Effector memory CD4-positive, alpha-beta T cell (primary cell): ENCODE results near the gene C5orf63.
"Not testable (repeated sequence)": the region's sequence is repeated elsewhere in the genome, so short reads cannot be mapped to it uniquely, and the experiment has no call there.

ENCODE experiments used
- DNase-seq, 3 donors: peaks; one replicate each; pipeline ENCODE4 v3.0.0-alpha.2; 2020
- H3K27ac ChIP-seq: 2 replicates; pipeline ENCODE4 v1.7.0; 2013; ENCODE audit warnings: mild to moderate bottlenecking, low read length, moderate library complexity; ENCODE audit not compliant: insufficient read depth, poor library complexity, severe bottlenecking
- H3K27me3 ChIP-seq: replicated peaks from 2 replicates; pipeline ENCODE4 v1.7.0; 2013; ENCODE audit warnings: mild to moderate bottlenecking, low read length; ENCODE audit not compliant: insufficient read depth, control insufficient read depth, poor library complexity, severe bottlenecking
- H3K36me3 ChIP-seq: 2 replicates; pipeline ENCODE4 v1.7.0; 2013; ENCODE audit warnings: mild to moderate bottlenecking, low read length, moderate library complexity; ENCODE audit not compliant: control insufficient read depth, insufficient read depth
- H3K4me1 ChIP-seq: 2 replicates; pipeline ENCODE4 v1.7.0; 2013; ENCODE audit warnings: low read length, mild to moderate bottlenecking; ENCODE audit not compliant: control insufficient read depth, insufficient read depth, poor library complexity, severe bottlenecking
- H3K4me3 ChIP-seq: 2 replicates; pipeline ENCODE4 v1.7.0; 2013; ENCODE audit warnings: low read length, low read depth, mild to moderate bottlenecking; ENCODE audit not compliant: insufficient read depth, poor library complexity, severe bottlenecking
- H3K9me3 ChIP-seq: 2 replicates; pipeline ENCODE4 v1.7.0; 2013; ENCODE audit warnings: mild to moderate bottlenecking, low read length, moderate library complexity; ENCODE audit not compliant: control insufficient read depth

Gene C5orf63

DNA sequence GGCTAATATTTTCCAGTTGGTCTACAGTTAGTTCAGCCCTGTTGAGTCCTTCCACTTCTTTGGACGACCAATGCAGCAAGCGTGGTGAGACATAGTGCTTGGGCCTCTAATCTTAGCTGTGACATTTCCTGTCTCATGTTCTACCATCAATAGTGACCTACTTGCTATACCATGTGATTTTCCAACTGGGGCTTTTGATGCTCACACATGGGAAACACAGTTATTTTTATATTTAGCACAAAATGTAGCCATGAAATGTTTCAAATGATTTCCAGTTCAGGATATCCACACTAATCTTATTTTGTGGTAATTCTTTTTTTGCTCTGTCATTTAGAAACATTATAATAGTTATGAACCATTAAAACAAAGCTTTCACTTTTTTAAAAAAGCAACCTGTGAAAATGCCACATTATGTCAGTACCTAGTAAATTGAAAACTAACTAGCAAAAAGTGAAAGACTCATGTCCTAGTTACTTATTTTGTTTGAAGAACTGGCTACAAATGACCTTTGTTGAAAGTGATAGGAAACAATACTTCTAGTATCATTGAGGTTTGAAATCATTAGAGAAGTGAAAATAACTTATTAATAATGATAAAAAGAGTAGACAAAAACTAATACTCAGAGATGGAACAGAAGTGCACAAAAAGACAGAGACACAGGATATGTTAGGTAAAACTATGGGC is 61.2 kb downstream of the C5orf63 start:
- H3K36me3 ChIP-seq: no peaks in the 10 kb centered on the region
- H3K4me3 ChIP-seq: no peak overlapping the region
- no peaks in the 10 kb centered on the region for H3K4me1 ChIP-seq
- DNase-seq: no peak
- no peaks in the 10 kb centered on the region for H3K9me3 ChIP-seq
- no peak overlapping the region for H3K27ac ChIP-seq
- no peaks in the 10 kb centered on the region for H3K27me3 ChIP-seq

GRCh38 chr5:127011153-127011552 is 62.1 kb downstream of the C5orf63 start:
- no peaks in the 10 kb centered on the region for H3K4me1 ChIP-seq
- H3K36me3 ChIP-seq: no peaks in the 10 kb centered on the region
- no peak overlapping the region for H3K27ac ChIP-seq
- H3K9me3 ChIP-seq: no peaks in the 10 kb centered on the region
- H3K27me3 ChIP-seq: no peaks in the 10 kb centered on the region
- DNase-seq: no peak
- no peak overlapping the region for H3K4me3 ChIP-seq

DNA sequence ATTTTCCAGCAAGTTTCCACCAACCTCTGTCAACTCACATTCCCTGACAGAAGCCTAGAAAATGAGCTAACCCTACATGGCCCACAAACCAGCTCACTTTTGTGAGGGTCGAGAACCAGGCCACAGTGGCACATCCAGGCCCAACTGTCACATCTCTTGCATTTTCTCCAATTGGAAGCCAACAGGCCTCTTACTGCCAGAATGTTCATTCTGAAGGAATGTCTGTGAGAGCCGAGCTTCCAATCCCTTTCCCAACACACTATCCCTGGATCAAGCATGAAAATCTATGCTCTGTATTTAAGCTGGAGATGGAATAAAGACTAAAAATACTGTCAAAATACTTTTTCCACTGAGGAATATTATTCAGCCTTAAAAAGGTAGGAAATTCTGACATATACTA is 62.9 kb downstream of the C5orf63 start:
- no peak for DNase-seq
- Histone ChIP-seq H3K27ac (no peak overlapping the region), H3K4me3 (no peak overlapping the region), H3K9me3 (no peaks in the 10 kb centered on the region), H3K27me3 (no peaks in the 10 kb centered on the region), H3K4me1 (no peaks in the 10 kb centered on the region), H3K36me3 (no peaks in the 10 kb centered on the region)

- Histone ChIP-seq H3K27me3 (no peaks in the 10 kb centered on the region), H3K9me3 (no peaks in the 10 kb centered on the region), H3K27ac (no peak overlapping the region), H3K4me3 (no peak overlapping the region), H3K4me1 (no peaks in the 10 kb centered on the region), H3K36me3 (no peaks in the 10 kb centered on the region)
- DNase-seq: no peak
These were observed 63.5 kb downstream of the C5orf63 start for GRCh38 chr5:127009784-127010183.

GRCh38 chr5:127008300-127008975 is 64.9 kb downstream of the C5orf63 start:
- Histone ChIP-seq H3K4me3 (no peak overlapping the region), H3K36me3 (no peaks in the 10 kb centered on the region), H3K4me1 (no peaks in the 10 kb centered on the region), H3K27me3 (no peaks in the 10 kb centered on the region), H3K9me3 (no peaks in the 10 kb centered on the region), H3K27ac (no peak overlapping the region)
- no peak for DNase-seq

GRCh38 chr5:127007522-127007921 is 65.8 kb downstream of the C5orf63 start:
- Histone ChIP-seq H3K36me3 (no peaks in the 10 kb centered on the region), H3K4me3 (no peak overlapping the region), H3K27ac (no peak overlapping the region), H3K4me1 (no peaks in the 10 kb centered on the region), H3K9me3 (no peaks in the 10 kb centered on the region), H3K27me3 (no peaks in the 10 kb centered on the region)
- DNase-seq: no peak

GRCh38 chr5:127006744-127007143 is 66.6 kb downstream of the C5orf63 start:
- no peak for DNase-seq
- no peaks in the 10 kb centered on the region for H3K9me3 ChIP-seq
- H3K27me3 ChIP-seq: no peaks in the 10 kb centered on the region
- no peaks in the 10 kb centered on the region for H3K4me1 ChIP-seq
- no peak overlapping the region for H3K27ac ChIP-seq
- no peaks in the 10 kb centered on the region for H3K36me3 ChIP-seq
- H3K4me3 ChIP-seq: no peak overlapping the region

- H3K27me3 ChIP-seq: not testable (repeated sequence)
These were observed 68.0 kb downstream of the C5orf63 start for GRCh38 chr5:127005282-127005681.

DNA sequence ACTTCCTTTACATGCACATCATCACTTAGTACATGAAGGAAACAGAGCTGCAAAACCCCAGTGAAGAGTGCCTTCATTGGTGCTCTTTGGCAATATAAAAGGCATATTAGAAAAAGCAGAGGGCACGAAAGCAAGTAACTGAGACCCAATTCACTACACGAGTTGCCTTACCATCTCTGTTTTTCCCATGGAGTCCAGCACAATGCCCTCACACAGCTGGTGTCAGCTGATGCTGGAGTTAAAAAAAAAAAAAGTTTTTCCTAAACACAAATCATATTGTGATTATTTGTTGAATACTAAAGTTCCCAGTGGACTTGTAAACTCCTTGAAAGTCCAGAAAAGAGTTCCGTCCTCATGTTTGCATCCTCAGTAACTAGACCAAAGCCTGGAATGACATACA is 68.6 kb downstream of the C5orf63 start:
- Histone ChIP-seq H3K27me3 (no peaks in the 10 kb centered on the region), H3K4me1 (no peaks in the 10 kb centered on the region), H3K9me3 (no peaks in the 10 kb centered on the region), H3K36me3 (no peaks in the 10 kb centered on the region), H3K4me3 (no peak overlapping the region), H3K27ac (no peak overlapping the region)
- DNase-seq: no peak

More at GRCh38 chr5:127005282-127005681, 68.0 kb downstream of the C5orf63 start:
- H3K9me3 ChIP-seq, DNase-seq, H3K4me1 ChIP-seq, H3K4me3 ChIP-seq, H3K27ac ChIP-seq, H3K36me3 ChIP-seq: not testable (repeated sequence)

DNA sequence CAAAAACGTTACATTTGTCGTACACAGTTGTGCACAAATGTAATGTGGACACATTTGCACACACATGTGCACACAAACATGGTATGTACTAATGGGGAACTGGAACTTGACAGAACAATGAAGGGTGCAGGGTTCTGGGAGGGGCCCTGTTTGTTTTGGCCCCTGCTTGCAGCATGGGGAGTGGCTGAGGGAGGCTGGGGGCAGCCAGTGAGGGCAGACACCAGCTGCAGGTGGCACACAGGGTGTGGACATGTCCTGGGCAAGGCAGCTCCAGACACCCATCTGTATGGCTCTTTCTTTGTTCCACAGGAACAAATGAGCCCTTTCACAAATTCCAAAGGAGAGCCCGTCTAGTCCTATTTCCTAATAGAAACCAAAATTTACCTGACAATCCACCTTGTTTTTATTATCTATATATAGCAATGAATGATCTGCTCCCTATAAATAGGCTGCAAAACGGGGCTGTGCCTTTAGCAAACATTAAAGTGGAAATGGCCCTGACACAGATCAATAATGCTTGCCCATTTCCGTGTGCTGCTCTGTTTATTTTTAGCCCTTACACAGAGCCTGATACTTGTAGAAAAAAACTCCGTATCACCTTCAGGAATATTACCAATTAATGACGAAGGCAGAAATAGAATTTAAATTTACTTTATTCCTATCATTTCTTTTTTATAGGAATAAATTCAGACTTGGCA is 69.4 kb downstream of the C5orf63 start:
- no peaks in the 10 kb centered on the region for H3K27me3 ChIP-seq
- no peak overlapping the region for H3K27ac ChIP-seq
- H3K4me1 ChIP-seq: no peaks in the 10 kb centered on the region
- H3K4me3 ChIP-seq: no peak overlapping the region
- H3K9me3 ChIP-seq: no peaks in the 10 kb centered on the region
- no peaks in the 10 kb centered on the region for H3K36me3 ChIP-seq
- DNase-seq: no peak
